ENCODE data around the gene GRIK1. TPM values are rescaled to one million over a fixed set of nuclear protein-coding genes. Genes with fewer than 3 reads are reported as not detected.

Gene GRIK1
- total and polyA plus RNA-seq, 3 experiments from 2014 or later, result not detected

DNA sequence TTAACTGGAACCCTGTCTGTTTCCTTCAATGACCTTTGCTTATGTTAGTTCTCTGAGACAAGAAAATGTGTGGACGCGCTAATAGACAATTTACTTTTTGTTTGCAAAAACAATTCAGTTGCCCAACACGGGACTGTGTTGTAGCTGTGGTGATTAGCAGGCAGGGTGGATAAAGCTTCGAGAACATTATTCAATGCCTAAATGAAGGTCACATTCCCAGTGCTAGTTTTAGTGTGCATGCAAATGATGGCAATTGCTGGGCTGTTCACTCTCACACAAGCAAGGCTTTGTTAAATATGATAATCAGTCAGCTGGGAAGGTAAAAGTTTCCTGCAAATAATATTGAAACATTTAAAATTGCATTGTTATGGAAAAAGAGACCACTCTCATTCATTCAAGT is 452.6 kb downstream of the GRIK1 start:
- ChIA-PET POLR2A (no interaction called here), CTCF (no interaction called here)
- no peaks in the 10 kb centered on the region for H3K4me1 ChIP-seq (ENCODE audit: insufficient read depth, low read length)
- Mint-ChIP-seq H3K4me3 (no peak overlapping the region), H3K9me3 (peaks cover 0 to 5% (median 0%) of the 10 kb centered on the region in 5 donors), H3K27me3 (peaks cover 0 to 2% of the 10 kb centered on the region in 2 donors), H3K27ac (no peak overlapping the region), H3K4me1 (no peaks in the 10 kb centered on the region), H3K36me3 (peaks cover 0 to 17% (median 11%) of the 10 kb centered on the region in 3 donors)
- DNase-seq, result no peak
- H3K4me3 ChIP-seq (ENCODE audit: low read length), result no peak overlapping the region
- no peaks in the 10 kb centered on the region for H3K27me3 ChIP-seq (ENCODE audit: insufficient read depth, low read length, poor library complexity, severe bottlenecking)
- no peaks in the 10 kb centered on the region for H3K9me3 ChIP-seq (ENCODE audit: low read length)
- H3K27ac ChIP-seq (ENCODE audit: low read depth, low read length), result no peak overlapping the region
- no peaks in the 10 kb centered on the region for H3K36me3 ChIP-seq (ENCODE audit: insufficient read depth, low read length)

Other genes with a start within 250 kb of the GRIK1 start
- not detected for gene CLDN17, start 226.8 kb upstream of the GRIK1 start, total RNA-seq
- not detected for gene CLDN17, start 226.8 kb upstream of the GRIK1 start, polyA plus RNA-seq

All from CD8-positive, alpha-beta memory T cell (primary cell).